Astrocyte of the spinal cord (primary cell): ENCODE measurements around the gene ST3GAL3.

Experiments used
- DNase-seq: peaks from one replicate; pipeline ENCODE4 v3.0.0; 2011; ENCODE audit warnings: low read depth, low spot score
- H3K4me3 ChIP-seq: 2 replicates; pipeline ENCODE4 v1.5.1; 2011; ENCODE audit warnings: low read depth, mild to moderate bottlenecking, low read length, moderate library complexity
- in situ Hi-C: cut with HindIII; loops from 2 replicates; pipeline ENCODE4 v1.10.0; 2017; ENCODE audit warnings: low sequenced_read_pairs
- TF ChIP-seq, protein P1 (sequence below): IDR thresholded peaks from 2 replicates; pipeline ENCODE4 v1.5.1; 2012; ENCODE audit warnings: low read depth, mild to moderate bottlenecking, low read length, inconsistent platforms

ST3GAL3 gene

GRCh38 chr1:43934101-43934985, 227.0 kb downstream of the ST3GAL3 start:
- TF ChIP-seq, protein P1, sequence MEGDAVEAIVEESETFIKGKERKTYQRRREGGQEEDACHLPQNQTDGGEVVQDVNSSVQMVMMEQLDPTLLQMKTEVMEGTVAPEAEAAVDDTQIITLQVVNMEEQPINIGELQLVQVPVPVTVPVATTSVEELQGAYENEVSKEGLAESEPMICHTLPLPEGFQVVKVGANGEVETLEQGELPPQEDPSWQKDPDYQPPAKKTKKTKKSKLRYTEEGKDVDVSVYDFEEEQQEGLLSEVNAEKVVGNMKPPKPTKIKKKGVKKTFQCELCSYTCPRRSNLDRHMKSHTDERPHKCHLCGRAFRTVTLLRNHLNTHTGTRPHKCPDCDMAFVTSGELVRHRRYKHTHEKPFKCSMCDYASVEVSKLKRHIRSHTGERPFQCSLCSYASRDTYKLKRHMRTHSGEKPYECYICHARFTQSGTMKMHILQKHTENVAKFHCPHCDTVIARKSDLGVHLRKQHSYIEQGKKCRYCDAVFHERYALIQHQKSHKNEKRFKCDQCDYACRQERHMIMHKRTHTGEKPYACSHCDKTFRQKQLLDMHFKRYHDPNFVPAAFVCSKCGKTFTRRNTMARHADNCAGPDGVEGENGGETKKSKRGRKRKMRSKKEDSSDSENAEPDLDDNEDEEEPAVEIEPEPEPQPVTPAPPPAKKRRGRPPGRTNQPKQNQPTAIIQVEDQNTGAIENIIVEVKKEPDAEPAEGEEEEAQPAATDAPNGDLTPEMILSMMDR, result peak; percentile 92
- H3K4me3 ChIP-seq, result peak overlapping the region; percentile 50
- DNase-seq, result peak; percentile 73
- in situ Hi-C loops, result no loop called here

GRCh38 chr1:43934986-43935324, 227.6 kb downstream of the ST3GAL3 start:
- in situ Hi-C loops, result no loop called here
- no peak overlapping the region for H3K4me3 ChIP-seq
- DNase-seq, result no peak
- TF ChIP-seq, protein P1, result no peak

DNA sequence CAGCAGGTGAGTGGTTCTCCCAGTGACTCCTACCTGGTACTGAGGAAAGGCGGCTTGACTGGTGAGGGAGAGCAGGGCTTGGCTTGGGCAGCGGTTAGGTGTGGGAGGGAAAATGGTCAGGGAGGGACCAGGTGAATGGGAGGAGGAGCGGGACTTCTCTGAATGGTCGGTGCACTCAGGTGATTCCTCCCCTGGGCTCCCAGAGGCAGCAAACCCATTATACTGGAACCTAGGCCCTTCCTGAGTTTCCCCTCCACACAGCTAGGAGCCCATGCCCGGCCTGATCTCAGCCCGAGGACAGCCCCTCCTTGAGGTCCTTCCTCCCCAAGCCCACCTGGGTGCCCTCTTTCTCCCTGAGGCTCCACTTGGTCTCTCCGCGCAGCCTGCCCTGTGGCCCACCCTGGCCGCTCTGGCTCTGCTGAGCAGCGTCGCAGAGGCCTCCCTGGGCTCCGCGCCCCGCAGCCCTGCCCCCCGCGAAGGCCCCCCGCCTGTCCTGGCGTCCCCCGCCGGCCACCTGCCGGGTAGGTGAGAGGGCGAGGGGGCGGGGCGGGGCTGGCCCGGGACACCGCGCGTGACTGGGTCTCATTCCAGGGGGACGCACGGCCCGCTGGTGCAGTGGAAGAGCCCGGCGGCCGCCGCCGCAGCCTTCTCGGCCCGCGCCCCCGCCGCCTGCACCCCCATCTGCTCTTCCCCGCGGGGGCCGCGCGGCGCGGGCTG, 228.5 kb downstream of the ST3GAL3 start:
- no peak overlapping the region for H3K4me3 ChIP-seq
- DNase-seq, result no peak
- TF ChIP-seq, protein P1, result no peak
- in situ Hi-C loops, result no loop called here

DNA sequence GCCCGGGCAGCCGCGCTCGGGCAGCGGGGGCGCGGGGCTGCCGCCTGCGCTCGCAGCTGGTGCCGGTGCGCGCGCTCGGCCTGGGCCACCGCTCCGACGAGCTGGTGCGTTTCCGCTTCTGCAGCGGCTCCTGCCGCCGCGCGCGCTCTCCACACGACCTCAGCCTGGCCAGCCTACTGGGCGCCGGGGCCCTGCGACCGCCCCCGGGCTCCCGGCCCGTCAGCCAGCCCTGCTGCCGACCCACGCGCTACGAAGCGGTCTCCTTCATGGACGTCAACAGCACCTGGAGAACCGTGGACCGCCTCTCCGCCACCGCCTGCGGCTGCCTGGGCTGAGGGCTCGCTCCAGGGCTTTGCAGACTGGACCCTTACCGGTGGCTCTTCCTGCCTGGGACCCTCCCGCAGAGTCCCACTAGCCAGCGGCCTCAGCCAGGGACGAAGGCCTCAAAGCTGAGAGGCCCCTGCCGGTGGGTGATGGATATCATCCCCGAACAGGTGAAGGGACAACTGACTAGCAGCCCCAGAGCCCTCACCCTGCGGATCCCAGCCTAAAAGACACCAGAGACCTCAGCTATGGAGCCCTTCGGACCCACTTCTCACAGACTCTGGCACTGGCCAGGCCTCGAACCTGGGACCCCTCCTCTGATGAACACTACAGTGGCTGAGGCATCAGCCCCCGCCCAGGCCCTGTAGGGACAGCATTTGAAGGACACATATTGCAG, 229.3 kb downstream of the ST3GAL3 start:
- in situ Hi-C loops, result no loop called here
- TF ChIP-seq, protein P1, result peak; percentile 7
- DNase-seq, result no peak
- peak overlapping the region; percentile 10 for H3K4me3 ChIP-seq

- TF ChIP-seq, protein P1, result no peak
- H3K4me3 ChIP-seq, result no peak overlapping the region
- in situ Hi-C loops, result no loop called here
- DNase-seq, result no peak
Measured at GRCh38 chr1:43937179-43937865, 230.0 kb downstream of the ST3GAL3 start.

- DNase-seq, result no peak
- in situ Hi-C loops, result no loop called here
Measured at GRCh38 chr1:43938383-43938782, 231.0 kb downstream of the ST3GAL3 start.

More at GRCh38 chr1:43938383-43938782, 231.0 kb downstream of the ST3GAL3 start:
- H3K4me3 ChIP-seq, result no peak overlapping the region
- TF ChIP-seq, protein P1, result no peak
